Measurements from ENCODE around the gene KRT72.
A peak's percentile ranks its signal among the peaks of the same experiment; 100 is the strongest.

The KRT72 gene

DNA sequence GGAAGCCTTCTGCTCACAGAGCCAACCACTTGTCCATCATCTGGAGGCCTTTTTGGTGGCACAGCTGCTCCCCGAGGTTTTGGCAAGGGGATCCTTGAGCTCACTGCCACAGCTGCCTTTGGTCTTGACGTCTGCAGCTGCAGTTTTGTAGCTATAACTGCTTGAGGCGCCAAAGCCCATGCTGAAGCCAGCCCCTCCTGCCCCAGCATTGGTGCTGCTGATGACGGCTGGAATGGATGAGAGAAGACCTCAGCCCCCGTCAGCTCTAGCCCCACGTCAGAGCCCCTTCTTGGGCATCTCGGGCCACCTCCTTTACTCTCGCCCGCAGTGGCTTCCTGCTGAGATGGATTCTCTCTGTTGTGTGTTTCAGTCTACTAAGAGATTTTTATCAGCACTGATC, 15.3 kb downstream of the KRT72 start:
- Histone ChIP-seq H3K4me3 (replicated peaks; ENCODE audit: insufficient read depth, low read length) (no peak overlapping the region), H3K27me3 (ENCODE audit: insufficient read depth, poor library complexity, severe bottlenecking) (no peaks in the 10 kb centered on the region), H3K27ac (replicated peaks) (no peak overlapping the region)
- DNase-seq (ENCODE audit: low read depth in 1 of 2, low spot score in 1 of 2): no peak
- no peak for TF ChIP-seq POLR2AphosphoS5 (IDR thresholded peaks at IDR 0.05; ENCODE audit: low read depth)
- TF ChIP-seq, protein P1, sequence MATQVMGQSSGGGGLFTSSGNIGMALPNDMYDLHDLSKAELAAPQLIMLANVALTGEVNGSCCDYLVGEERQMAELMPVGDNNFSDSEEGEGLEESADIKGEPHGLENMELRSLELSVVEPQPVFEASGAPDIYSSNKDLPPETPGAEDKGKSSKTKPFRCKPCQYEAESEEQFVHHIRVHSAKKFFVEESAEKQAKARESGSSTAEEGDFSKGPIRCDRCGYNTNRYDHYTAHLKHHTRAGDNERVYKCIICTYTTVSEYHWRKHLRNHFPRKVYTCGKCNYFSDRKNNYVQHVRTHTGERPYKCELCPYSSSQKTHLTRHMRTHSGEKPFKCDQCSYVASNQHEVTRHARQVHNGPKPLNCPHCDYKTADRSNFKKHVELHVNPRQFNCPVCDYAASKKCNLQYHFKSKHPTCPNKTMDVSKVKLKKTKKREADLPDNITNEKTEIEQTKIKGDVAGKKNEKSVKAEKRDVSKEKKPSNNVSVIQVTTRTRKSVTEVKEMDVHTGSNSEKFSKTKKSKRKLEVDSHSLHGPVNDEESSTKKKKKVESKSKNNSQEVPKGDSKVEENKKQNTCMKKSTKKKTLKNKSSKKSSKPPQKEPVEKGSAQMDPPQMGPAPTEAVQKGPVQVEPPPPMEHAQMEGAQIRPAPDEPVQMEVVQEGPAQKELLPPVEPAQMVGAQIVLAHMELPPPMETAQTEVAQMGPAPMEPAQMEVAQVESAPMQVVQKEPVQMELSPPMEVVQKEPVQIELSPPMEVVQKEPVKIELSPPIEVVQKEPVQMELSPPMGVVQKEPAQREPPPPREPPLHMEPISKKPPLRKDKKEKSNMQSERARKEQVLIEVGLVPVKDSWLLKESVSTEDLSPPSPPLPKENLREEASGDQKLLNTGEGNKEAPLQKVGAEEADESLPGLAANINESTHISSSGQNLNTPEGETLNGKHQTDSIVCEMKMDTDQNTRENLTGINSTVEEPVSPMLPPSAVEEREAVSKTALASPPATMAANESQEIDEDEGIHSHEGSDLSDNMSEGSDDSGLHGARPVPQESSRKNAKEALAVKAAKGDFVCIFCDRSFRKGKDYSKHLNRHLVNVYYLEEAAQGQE (IDR thresholded peaks at IDR 0.05; ENCODE audit: insufficient replicate concordance, low read depth): no peak
- no peak for TF ChIP-seq GABPA (IDR thresholded peaks at IDR 0.05; ENCODE audit: low read depth)
- no peak for TF ChIP-seq SPI1 (IDR thresholded peaks at IDR 0.05; ENCODE audit: borderline replicate concordance, low read depth)
- TF ChIP-seq, protein P2, sequence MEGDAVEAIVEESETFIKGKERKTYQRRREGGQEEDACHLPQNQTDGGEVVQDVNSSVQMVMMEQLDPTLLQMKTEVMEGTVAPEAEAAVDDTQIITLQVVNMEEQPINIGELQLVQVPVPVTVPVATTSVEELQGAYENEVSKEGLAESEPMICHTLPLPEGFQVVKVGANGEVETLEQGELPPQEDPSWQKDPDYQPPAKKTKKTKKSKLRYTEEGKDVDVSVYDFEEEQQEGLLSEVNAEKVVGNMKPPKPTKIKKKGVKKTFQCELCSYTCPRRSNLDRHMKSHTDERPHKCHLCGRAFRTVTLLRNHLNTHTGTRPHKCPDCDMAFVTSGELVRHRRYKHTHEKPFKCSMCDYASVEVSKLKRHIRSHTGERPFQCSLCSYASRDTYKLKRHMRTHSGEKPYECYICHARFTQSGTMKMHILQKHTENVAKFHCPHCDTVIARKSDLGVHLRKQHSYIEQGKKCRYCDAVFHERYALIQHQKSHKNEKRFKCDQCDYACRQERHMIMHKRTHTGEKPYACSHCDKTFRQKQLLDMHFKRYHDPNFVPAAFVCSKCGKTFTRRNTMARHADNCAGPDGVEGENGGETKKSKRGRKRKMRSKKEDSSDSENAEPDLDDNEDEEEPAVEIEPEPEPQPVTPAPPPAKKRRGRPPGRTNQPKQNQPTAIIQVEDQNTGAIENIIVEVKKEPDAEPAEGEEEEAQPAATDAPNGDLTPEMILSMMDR (IDR thresholded peaks at IDR 0.05; ENCODE audit: insufficient read depth, low read length): no peak

DNA sequence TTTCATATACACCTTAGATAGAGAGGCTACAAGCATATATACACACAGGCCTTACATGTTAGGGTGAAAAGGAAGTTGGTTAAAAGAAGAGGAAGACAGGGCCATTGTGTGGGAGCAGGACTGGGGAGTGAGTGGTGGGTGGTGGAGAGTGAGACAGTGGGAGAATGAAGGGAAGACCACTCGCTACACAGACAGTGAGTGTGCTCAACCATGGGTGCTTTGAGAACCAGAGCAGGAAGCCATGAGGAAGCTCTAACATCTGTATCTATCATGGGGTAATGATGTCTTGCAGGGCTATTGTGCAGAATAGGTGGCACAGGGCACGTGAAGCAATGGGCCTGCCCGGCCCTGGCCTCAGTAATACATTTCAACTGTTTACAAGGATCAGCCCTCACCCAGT, 16.2 kb downstream of the KRT72 start:
- TF ChIP-seq, protein P2 (IDR thresholded peaks at IDR 0.05; ENCODE audit: insufficient read depth, low read length): no peak
- TF ChIP-seq SPI1 (IDR thresholded peaks at IDR 0.05; ENCODE audit: borderline replicate concordance, low read depth) (no peak), GABPA (IDR thresholded peaks at IDR 0.05; ENCODE audit: low read depth) (no peak), POLR2AphosphoS5 (IDR thresholded peaks at IDR 0.05; ENCODE audit: low read depth) (no peak)
- TF ChIP-seq, protein P1 (IDR thresholded peaks at IDR 0.05; ENCODE audit: insufficient replicate concordance, low read depth): no peak
- Histone ChIP-seq H3K27ac (replicated peaks) (no peak overlapping the region), H3K27me3 (ENCODE audit: insufficient read depth, poor library complexity, severe bottlenecking) (no peaks in the 10 kb centered on the region), H3K4me3 (replicated peaks; ENCODE audit: insufficient read depth, low read length) (no peak overlapping the region)
- DNase-seq (ENCODE audit: low read depth in 1 of 2, low spot score in 1 of 2): no peak

DNA sequence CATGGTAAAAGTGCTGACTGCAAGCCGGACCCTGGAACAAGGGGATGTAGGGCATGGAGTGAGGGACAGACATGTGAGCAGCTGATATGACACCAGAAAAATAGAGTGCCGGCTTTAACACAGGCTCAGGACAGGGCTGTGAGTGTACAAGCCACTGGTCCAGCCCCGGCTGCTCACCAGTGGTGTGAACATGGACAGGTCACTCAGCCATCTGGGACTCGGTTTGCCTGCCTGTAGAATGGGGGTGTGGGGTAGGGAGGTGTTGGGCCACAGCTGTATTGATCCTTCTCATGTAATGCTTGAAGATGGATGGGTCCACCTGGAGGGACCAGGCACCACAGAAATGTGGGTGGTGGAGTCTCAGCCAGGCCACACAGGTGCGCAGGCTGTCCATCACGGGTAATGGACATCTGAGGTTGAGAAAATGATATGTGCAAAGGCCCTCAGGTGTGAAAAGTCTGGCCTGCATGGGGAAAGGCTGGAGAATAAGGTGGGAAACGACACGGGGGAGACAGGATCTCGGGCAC, 17.0 kb downstream of the KRT72 start:
- no peak for TF ChIP-seq SPI1 (IDR thresholded peaks at IDR 0.05; ENCODE audit: borderline replicate concordance, low read depth)
- no peak overlapping the region for H3K27ac ChIP-seq (replicated peaks)
- H3K27me3 ChIP-seq (ENCODE audit: insufficient read depth, poor library complexity, severe bottlenecking): no peaks in the 10 kb centered on the region
- DNase-seq (ENCODE audit: low read depth in 1 of 2, low spot score in 1 of 2): no peak
- H3K4me3 ChIP-seq (replicated peaks; ENCODE audit: insufficient read depth, low read length): no peak overlapping the region

DNA sequence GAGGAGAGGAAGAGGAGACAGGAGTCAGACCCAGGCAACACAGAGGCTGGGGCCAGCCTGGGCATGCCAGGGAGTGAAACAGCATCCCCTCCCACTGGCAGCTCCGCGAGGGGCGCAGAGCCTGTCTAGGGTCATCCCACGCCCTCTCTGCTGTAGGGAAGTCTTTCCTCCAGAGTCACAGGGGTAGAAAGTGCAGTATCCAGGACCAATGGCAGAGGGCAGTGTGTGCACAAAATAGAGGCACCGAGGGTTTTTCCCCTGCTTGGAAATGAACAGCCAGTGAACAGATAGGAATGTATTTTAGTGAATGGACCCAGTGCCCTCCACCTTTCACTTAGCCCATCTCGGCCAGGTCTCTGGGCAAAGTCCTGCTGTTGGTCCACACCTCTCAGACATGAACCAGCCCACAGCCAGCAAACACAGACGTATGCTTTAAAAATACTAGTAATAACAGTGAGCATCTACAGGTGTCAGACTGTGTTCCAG, 18.2 kb downstream of the KRT72 start:
- peak in 1 of 2 experiments; percentile 45 for DNase-seq (ENCODE audit: low read depth in 1 of 2, low spot score in 1 of 2)
- TF ChIP-seq, protein P1 (IDR thresholded peaks at IDR 0.05; ENCODE audit: insufficient replicate concordance, low read depth): no peak
- 0 out of 2 replicates have a peak, but pooled peaks have one; percentile 22 for TF ChIP-seq SPI1 (IDR thresholded peaks at IDR 0.05; ENCODE audit: borderline replicate concordance, low read depth)
- TF ChIP-seq GABPA (IDR thresholded peaks at IDR 0.05; ENCODE audit: low read depth): no peak
- TF ChIP-seq, protein P2 (IDR thresholded peaks at IDR 0.05; ENCODE audit: insufficient read depth, low read length): peak; percentile 69
- Histone ChIP-seq H3K4me3 (replicated peaks; ENCODE audit: insufficient read depth, low read length) (no peak overlapping the region), H3K27ac (replicated peaks) (no peak overlapping the region), H3K27me3 (ENCODE audit: insufficient read depth, poor library complexity, severe bottlenecking) (peaks cover 2% of the 10 kb centered on the region)
